BJ (cell line): Measurements from ENCODE around the gene DGKD. TPM values are rescaled to one million over a fixed set of nuclear protein-coding genes. Genes with fewer than 3 reads are reported as not detected.

Experiments
- CTCF ChIA-PET: fragments of 350-600 bp; formaldehyde crosslinking; extraction: SDS; loops from one replicate; lab custom pipeline; 2021; ENCODE audit warnings: antibody characterized with exemption, inconsistent platforms; lab: Yijun Ruan, JAX
- POLR2A ChIA-PET: fragments of 300-600 bp; sonication (Branson Sonifier 250); formaldehyde crosslinking; extraction: SDS; loops from one replicate; lab custom pipeline; 2021; ENCODE audit warnings: antibody characterized with exemption; lab: Charles Lee
- DNase-seq: peaks from one replicate; pipeline ENCODE4 v3.0.0-alpha.2; 2011; ENCODE audit warnings: low read depth
- H3K27me3 ChIP-seq: 2 replicates; pipeline ENCODE4 v1.6.0; 2011; ENCODE audit warnings: low read length; ENCODE audit not compliant: control insufficient read depth, insufficient read depth
- H3K36me3 ChIP-seq: 2 replicates; pipeline ENCODE4 v1.5.1; 2011; ENCODE audit warnings: low read length; ENCODE audit not compliant: control insufficient read depth, insufficient read depth
- H3K4me3 ChIP-seq: 2 replicates; pipeline ENCODE4 v1.5.1; 2011; ENCODE audit warnings: low read depth, mild to moderate bottlenecking, control low read depth, low read length
- CTCF ChIP-seq: IDR thresholded peaks from 2 replicates; pipeline ENCODE4 v1.5.1; 2011; ENCODE audit warnings: low read depth, mild to moderate bottlenecking, control low read depth, inconsistent platforms, low read length, moderate library complexity; ENCODE audit not compliant: insufficient read depth
- polyA plus RNA-seq: library from polyadenylated mRNA; depleted of rRNA; stranded (reverse); fragments of >200 nt; gene quantifications from 2 replicates; pipeline ENCODE4 v1.2.3, GENCODE V29; 2011

The DGKD gene
- polyA plus RNA-seq, 1 experiment, result 8.5 TPM

- Histone ChIP-seq H3K4me3 (no peak overlapping the region), H3K36me3 (no peaks in the 10 kb centered on the region), H3K27me3 (no peaks in the 10 kb centered on the region)
- no peak for DNase-seq
- POLR2A ChIA-PET, result no interaction called here
- CTCF ChIA-PET, result interaction anchor here (0.6 to 2.0 kb wide), 4 partner anchors 10 to 350 kb away, joined by 3 to 7 read pairs (median 4); no protein-coding TSS in a partner anchor
- TF ChIP-seq CTCF, result no peak
Observed at GRCh38 chr2:233355916-233356315, 1.6 kb downstream of the DGKD start.

- no peak for TF ChIP-seq CTCF
- no peak for DNase-seq
- ChIA-PET POLR2A (no interaction called here), CTCF (interaction anchor here (0.6 to 1.6 kb wide), 5 partner anchors 9 to 349 kb away, joined by 3 to 6 read pairs (median 4); no protein-coding TSS in a partner anchor)
- no peaks in the 10 kb centered on the region for H3K27me3 ChIP-seq
- H3K4me3 ChIP-seq, result no peak overlapping the region
- no peaks in the 10 kb centered on the region for H3K36me3 ChIP-seq
Observed at GRCh38 chr2:233356546-233357308, 2.4 kb downstream of the DGKD start.

GRCh38 chr2:233358335-233358734, 4.0 kb downstream of the DGKD start:
- no peak for DNase-seq
- Histone ChIP-seq H3K36me3 (no peaks in the 10 kb centered on the region), H3K4me3 (no peak overlapping the region), H3K27me3 (no peaks in the 10 kb centered on the region)
- CTCF ChIA-PET, result interaction anchor here (1.1 kb wide), 1 partner anchor 14 kb away, joined by 5 read pairs; no protein-coding TSS in a partner anchor
- POLR2A ChIA-PET, result no interaction called here
- no peak for TF ChIP-seq CTCF

- ChIA-PET POLR2A (no interaction called here), CTCF (no interaction called here)
- H3K36me3 ChIP-seq, result no peaks in the 10 kb centered on the region; the same call in 1 of the 2 replicates
- DNase-seq, result no peak
- H3K4me3 ChIP-seq, result no peak overlapping the region
- no peaks in the 10 kb centered on the region for H3K27me3 ChIP-seq
- no peak for TF ChIP-seq CTCF
Observed at GRCh38 chr2:233358947-233359346, 4.7 kb downstream of the DGKD start.

GRCh38 chr2:233359823-233360222, 5.5 kb downstream of the DGKD start:
- no peaks in the 10 kb centered on the region for H3K27me3 ChIP-seq
- no peaks in the 10 kb centered on the region; the same call in 1 of the 2 replicates for H3K36me3 ChIP-seq
- CTCF ChIA-PET, result interaction anchor here (0.6 kb wide), 1 partner anchor 22 kb away, joined by 3 read pairs; no protein-coding TSS in a partner anchor
- DNase-seq, result no peak
- TF ChIP-seq CTCF, result no peak
- POLR2A ChIA-PET, result interaction anchor here (0.7 kb wide), 1 partner anchor 70 kb away, joined by 3 read pairs; no protein-coding TSS in a partner anchor
- H3K4me3 ChIP-seq, result no peak overlapping the region
